Cardiac fibroblast (primary cell): ENCODE measurements around the gene CCNB1.

Experiments
- DNase-seq, 2 donors: peaks; one replicate each; pipeline versions ENCODE4 v3.0.0 to v3.0.0-alpha.2; 2010; ENCODE audit warnings: low read depth in 2 of 2
- H3K4me3 ChIP-seq, 2 donors: replicated peaks in 1 of 2; 1 replicate in 1 of 2; 2 replicates in 1 of 2; pipeline ENCODE4 v1.5.1; 2011; ENCODE audit warnings: low read depth in 2 of 2, low read length in 2 of 2, mild to moderate bottlenecking in 2 of 2, moderate library complexity in 1 of 2
- CTCF ChIP-seq: IDR thresholded peaks from one replicate; pipeline ENCODE4 v1.5.1; 2011; ENCODE audit warnings: low read depth, mild to moderate bottlenecking, low read length, inconsistent platforms

The CCNB1 gene

GRCh38 chr5:69184621-69185020, 17.7 kb downstream of the CCNB1 start:
- H3K4me3 ChIP-seq: no peak overlapping the region
- DNase-seq: no peak
- no peak for TF ChIP-seq CTCF

- DNase-seq: no peak
- no peak for TF ChIP-seq CTCF
- H3K4me3 ChIP-seq: no peak overlapping the region
Observed at GRCh38 chr5:69187342-69187741, 20.4 kb downstream of the CCNB1 start.

- H3K4me3 ChIP-seq: peak overlapping the region; percentile 68 to 70
- DNase-seq: no peak
- TF ChIP-seq CTCF: no peak
Observed at GRCh38 chr5:69188811-69189161, 21.8 kb downstream of the CCNB1 start.

- TF ChIP-seq CTCF: no peak
- peak within 1 kb of the TSS; percentile 68 to 70 for H3K4me3 ChIP-seq
- DNase-seq: peak; percentile 91 to 92
Observed at GRCh38 chr5:69189162-69190086, 22.5 kb downstream of the CCNB1 start, which contains the start of gene CENPH. Gene CENPH, plus strand, starts transcription at chr5:69189583. Its CDS starts 52 bp downstream, at chr5:69189635.

- TF ChIP-seq CTCF: no peak
- no peak overlapping the region for H3K4me3 ChIP-seq
- DNase-seq: no peak
Observed at GRCh38 chr5:69202497-69202896, 35.5 kb downstream of the CCNB1 start.

- TF ChIP-seq CTCF: no peak
- DNase-seq: peak in 1 of 2 donors; percentile 9
- H3K4me3 ChIP-seq: no peak overlapping the region
Observed at GRCh38 chr5:69206528-69207190, 39.7 kb downstream of the CCNB1 start.
